Anterior cingulate cortex (tissue), 58 donors: ENCODE data around the gene ANO3.
"Not testable (repeated sequence)": the region's sequence is repeated elsewhere in the genome, so short reads cannot be mapped to it uniquely, and the experiment has no call there.

Experiments used
- DNase-seq, 58 donors: peaks; one replicate each; lab custom pipeline; 2025; lab: John Stamatoyannopoulos, UW

ANO3 gene

GRCh38 chr11:26571861-26572654, 240.1 kb downstream of the ANO3 start, which contains the start of gene MUC15:
Gene MUC15 (minus strand): TSS chr11:26572263. CDS start chr11:26567094, 5,169 bp downstream.
- DNase-seq = no peak

GRCh38 chr11:26572770-26573402, 241.0 kb downstream of the ANO3 start:
- DNase-seq = no peak

- no peak for DNase-seq
Measured at GRCh38 chr11:26573896-26574295, 242.0 kb downstream of the ANO3 start.

GRCh38 chr11:26575946-26576345, 244.0 kb downstream of the ANO3 start:
- no peak for DNase-seq

GRCh38 chr11:26578998-26579661, 247.2 kb downstream of the ANO3 start:
- no peak for DNase-seq

GRCh38 chr11:26579683-26580082, 247.8 kb downstream of the ANO3 start:
- no peak for DNase-seq

GRCh38 chr11:26580929-26581328, 249.0 kb downstream of the ANO3 start:
- no peak for DNase-seq

GRCh38 chr11:26583550-26583949, 251.6 kb downstream of the ANO3 start:
- DNase-seq = no peak

GRCh38 chr11:26584818-26585217, 252.9 kb downstream of the ANO3 start:
- no peak for DNase-seq

- DNase-seq = no peak
Measured at GRCh38 chr11:26587073-26587472, 255.1 kb downstream of the ANO3 start.

- DNase-seq = no peak
Measured at GRCh38 chr11:26593691-26594090, 261.8 kb downstream of the ANO3 start.

GRCh38 chr11:26595207-26595865, 263.4 kb downstream of the ANO3 start:
- not testable (repeated sequence) for DNase-seq

- not testable (repeated sequence) for DNase-seq
Measured at GRCh38 chr11:26597049-26597689, 265.2 kb downstream of the ANO3 start.

- DNase-seq = no peak
Measured at GRCh38 chr11:26597899-26598298, 266.0 kb downstream of the ANO3 start.

GRCh38 chr11:26599425-26599824, 267.5 kb downstream of the ANO3 start:
- no peak for DNase-seq

- DNase-seq = no peak
Measured at GRCh38 chr11:26599876-26600434, 268.0 kb downstream of the ANO3 start.

GRCh38 chr11:26607725-26608506, 276.0 kb downstream of the ANO3 start:
- no peak for DNase-seq

- DNase-seq = no peak
Measured at GRCh38 chr11:26608507-26609146, 276.7 kb downstream of the ANO3 start.

GRCh38 chr11:26613759-26614158, 281.8 kb downstream of the ANO3 start:
- DNase-seq = no peak
